Stomach (tissue), 4 donors: ENCODE results near the gene ARSG.

Source experiments
- CTCF ChIP-seq, 7 experiments: fragments of 450-650 bp in 4 of 7; fragments of 200-600 bp in 3 of 7; sonication (generic) in 3 of 7; IDR thresholded peaks; one replicate each; pipeline ENCODE4 v1.5.1; 2016 to 2019; ENCODE audit warnings: antibody characterized with exemption in 7 of 7, control low read depth in 2 of 7, mild to moderate bottlenecking in 1 of 7
- POLR2A ChIP-seq, 4 donors: fragments of 450-650 bp; IDR thresholded peaks; one replicate each; pipeline ENCODE4 v1.6.1; 2016; ENCODE audit warnings: antibody characterized with exemption in 4 of 4, control low read depth in 2 of 4, mild to moderate bottlenecking in 1 of 4, moderate library complexity in 1 of 4

- TF ChIP-seq POLR2A (IDR thresholded peaks at IDR 0.05) (no peak), CTCF (IDR thresholded peaks at IDR 0.05) (no peak)
Measured at GRCh38 chr17:68459037-68459639, 167.8 kb downstream of the ARSG start.
